Peyer's patch (tissue), 4 donors: ENCODE measurements around the gene MTUS2.

ENCODE experiments used
- CTCF ChIP-seq, 6 experiments: fragments of 450-650 bp in 4 of 6; fragments of 200-600 bp in 2 of 6; sonication (generic) in 1 of 6; IDR thresholded peaks; one replicate each; pipeline ENCODE4 v1.5.1; 2017 to 2019; ENCODE audit warnings: antibody characterized with exemption in 6 of 6, mild to moderate bottlenecking in 3 of 6, moderate library complexity in 1 of 6
- POLR2A ChIP-seq, 2 donors: fragments of 450-650 bp; IDR thresholded peaks; one replicate each; pipeline ENCODE4 v1.5.1; 2017; ENCODE audit warnings: antibody characterized with exemption in 2 of 2, mild to moderate bottlenecking in 2 of 2, moderate library complexity in 2 of 2

- TF ChIP-seq CTCF (IDR thresholded peaks at IDR 0.05) (no peak), POLR2A (IDR thresholded peaks at IDR 0.05) (no peak)
Measured at GRCh38 chr13:28942906-28943305, 122.8 kb downstream of the MTUS2 start.
